Fibroblast of the conjunctiva (primary cell): ENCODE measurements around the gene AOX1.
"Not testable (repeated sequence)": the region's sequence is repeated elsewhere in the genome, so short reads cannot be mapped to it uniquely, and the experiment has no call there.

Experiments
- DNase-seq: peaks from one replicate; pipeline ENCODE4 v3.0.0-alpha.2; 2010; ENCODE audit warnings: low read depth

The AOX1 gene

DNA sequence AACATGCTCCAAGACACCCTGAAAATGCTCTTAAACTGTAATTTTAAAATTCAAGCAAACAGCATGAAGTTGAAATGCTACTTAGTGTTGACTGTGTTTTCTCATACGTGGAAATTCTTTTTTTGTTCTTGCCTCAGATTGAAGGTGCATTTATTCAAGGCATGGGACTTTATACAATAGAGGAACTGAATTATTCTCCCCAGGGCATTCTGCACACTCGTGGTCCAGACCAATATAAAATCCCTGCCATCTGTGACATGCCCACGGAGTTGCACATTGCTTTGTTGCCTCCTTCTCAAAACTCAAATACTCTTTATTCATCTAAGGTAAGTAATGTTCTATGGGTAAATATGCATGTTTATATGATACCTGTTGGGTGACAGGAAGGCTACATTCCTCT lies 82.7 kb downstream of the AOX1 start:
- no peak for DNase-seq

GRCh38 chr2:200669308-200669707 lies 83.5 kb downstream of the AOX1 start:
- DNase-seq, result no peak

DNA sequence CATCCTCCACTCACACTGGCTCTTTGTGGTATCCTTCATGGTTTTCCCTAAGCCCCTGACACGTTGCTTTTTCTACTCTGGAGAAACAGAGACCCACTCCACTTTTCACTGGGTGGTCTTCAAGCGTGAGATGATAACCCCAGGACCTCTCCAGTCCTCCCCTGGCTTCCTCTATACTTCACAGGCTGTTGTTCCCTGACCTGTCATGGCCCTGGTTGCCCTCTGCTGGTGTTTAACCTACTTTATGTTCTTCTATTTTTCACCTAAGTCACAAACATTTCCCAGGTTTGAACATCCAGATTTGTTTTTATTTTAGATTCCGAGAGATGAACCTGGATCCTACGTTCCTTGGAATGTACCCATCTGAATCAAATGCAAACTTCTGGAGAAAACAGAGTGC lies 84.5 kb downstream of the AOX1 start:
- DNase-seq, result no peak

DNA sequence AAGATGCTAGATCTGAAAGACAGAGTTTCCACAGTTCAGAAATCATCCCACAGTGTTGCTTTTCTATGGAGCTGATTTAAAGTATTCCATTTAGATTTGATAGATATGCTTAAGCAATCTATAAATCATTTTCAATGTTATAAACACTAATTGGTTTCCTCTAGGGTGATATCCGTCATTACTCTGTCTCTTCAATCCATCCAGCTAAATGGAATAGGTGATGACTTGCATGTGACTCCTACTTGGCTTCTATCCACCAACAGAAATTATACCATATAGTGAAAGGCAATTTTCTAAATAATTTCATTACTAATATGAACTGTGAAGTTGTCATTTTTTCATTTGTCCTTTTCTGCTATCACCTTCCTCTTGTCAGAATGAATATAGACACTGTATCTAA lies 84.9 kb downstream of the AOX1 start:
- no peak for DNase-seq

- no peak for DNase-seq
These were observed 87.4 kb downstream of the AOX1 start for GRCh38 chr2:200673191-200673590.

- DNase-seq, result no peak
These were observed 89.0 kb downstream of the AOX1 start for GRCh38 chr2:200674837-200675236.

DNA sequence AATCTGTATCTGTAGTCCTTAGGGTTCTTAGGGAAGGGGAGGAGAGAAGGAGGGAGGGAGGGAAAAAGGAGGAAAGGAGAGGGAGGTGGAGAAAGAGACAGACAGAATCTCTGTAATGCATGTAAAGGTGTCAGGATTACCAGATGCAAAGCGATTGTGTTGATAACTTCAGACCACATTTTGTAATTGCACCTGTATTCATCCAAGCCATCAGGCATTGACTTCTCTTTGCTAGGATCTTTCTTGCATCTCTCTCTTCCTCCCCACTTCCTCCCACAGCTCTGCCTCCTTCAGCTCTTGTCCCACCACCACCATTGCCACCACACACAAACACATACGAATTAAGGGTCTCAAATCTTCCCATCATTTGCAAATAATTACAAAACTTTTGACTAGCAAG lies 91.4 kb downstream of the AOX1 start:
- no peak for DNase-seq

GRCh38 chr2:200677721-200678532 lies 92.1 kb downstream of the AOX1 start:
- DNase-seq, result peak; percentile 62

GRCh38 chr2:200679127-200679526 lies 93.3 kb downstream of the AOX1 start:
- DNase-seq, result no peak

DNA sequence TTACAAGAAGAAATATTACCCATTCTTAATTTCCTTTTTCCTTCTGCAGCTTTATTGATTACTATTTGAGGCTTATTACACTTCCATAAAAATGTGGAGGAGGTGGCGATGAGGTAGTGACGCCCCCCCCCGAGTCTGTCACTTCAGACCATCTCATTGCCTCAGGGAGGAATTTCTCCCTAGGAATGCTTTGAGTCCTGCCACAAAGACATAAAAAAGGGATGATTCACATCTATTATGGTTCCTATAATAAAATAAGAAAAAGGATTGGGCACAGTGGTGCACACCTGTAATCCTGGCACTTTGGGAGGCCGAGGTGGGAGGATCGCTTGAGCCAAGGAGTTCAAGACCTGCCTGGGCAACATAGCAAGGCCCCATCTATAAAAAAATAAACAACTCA lies 93.7 kb downstream of the AOX1 start:
- no peak for DNase-seq

GRCh38 chr2:200681697-200682096 lies 95.9 kb downstream of the AOX1 start:
- DNase-seq, result no peak

GRCh38 chr2:200682407-200682806 lies 96.6 kb downstream of the AOX1 start:
- DNase-seq, result not testable (repeated sequence)

DNA sequence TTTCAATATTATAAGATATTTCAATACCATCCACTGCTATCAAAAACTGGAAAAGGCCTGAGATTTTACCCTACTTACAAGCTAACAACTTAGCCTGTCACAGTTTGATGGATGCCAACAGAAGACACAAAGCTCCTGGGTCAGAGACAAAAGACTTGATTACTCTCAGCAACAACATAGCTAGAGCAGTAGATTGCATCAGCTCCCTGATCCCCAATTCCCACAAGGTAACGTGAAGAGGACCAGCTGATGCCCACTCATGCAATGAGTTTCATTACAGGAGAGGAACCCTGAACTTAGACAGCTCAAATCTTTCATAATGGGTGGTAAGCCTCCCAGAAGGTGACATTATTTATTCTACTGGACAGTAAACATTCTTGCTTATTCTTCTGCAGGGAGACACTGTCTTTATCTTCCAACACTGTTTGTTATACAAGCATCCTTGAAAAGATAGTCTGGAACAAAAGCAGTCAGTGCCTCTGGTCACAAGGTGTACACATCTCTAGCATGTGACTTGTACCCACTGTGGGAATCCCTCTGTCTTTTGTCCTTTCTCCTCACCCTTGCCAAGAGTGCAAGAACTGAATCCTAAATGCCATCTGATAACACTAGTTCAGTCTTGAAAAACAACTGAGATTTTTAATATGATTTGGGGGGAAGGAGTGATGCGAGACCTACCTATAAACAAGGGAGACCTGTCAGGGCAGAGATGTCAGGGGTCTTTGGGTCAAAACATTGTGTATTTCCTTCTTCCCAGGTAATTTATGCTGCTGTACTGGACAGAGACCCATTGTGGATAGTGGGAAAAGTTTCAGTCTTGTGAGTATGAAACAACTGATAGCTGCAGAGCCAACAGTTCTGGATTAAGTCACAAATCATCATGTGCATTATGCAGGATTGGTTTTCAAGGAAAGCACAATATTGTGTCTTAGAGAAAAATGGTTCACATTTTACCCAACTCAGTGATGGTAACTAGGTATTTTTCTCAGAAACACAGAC lies 102.4 kb downstream of the AOX1 start:
- no peak for DNase-seq

DNA sequence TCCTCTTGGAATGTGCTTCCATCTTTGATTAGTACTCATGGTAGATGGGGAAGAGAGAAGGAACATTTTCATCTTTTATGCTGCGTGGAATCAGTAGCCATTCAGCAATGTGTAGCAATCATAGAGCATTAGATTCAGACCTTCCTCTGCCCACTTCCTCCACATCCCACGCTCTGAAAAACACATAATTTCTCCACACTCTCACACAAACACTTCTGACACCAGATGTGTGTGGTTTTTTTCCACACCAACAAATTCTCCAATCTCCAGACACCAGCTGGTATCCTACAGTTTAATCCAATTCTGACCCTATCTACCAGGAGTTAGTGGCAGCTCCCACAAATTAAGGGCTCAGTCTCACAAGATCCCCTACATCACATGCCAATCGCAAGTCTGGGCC lies 103.3 kb downstream of the AOX1 start:
- no peak for DNase-seq

GRCh38 chr2:200693836-200694470 lies 108.1 kb downstream of the AOX1 start:
- DNase-seq, result no peak

DNA sequence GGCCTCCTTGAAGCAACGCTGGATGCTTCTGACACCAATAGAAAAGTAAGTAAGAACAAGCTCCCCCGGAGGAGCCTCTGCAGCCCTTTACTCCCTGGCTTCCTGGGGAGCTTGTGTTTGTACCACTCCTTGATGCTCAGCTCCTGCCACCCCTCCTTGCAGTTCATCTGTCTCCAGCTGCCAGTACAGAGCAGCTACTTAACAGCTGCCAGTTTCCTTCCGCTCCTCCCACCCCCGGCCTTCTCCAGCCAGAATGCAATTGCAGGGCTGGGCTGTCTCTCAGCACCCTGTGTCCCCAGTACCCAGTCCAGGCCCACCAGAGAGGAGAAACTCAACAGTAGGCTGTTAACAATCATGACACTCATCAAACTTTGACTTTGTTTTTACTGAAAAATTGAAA lies 109.4 kb downstream of the AOX1 start:
- no peak for DNase-seq

- DNase-seq, result no peak
These were observed 109.8 kb downstream of the AOX1 start for GRCh38 chr2:200695601-200696000.

- no peak for DNase-seq
These were observed 112.4 kb downstream of the AOX1 start for GRCh38 chr2:200698217-200698616.

- DNase-seq, result no peak
These were observed 113.5 kb downstream of the AOX1 start for GRCh38 chr2:200699310-200699709.

- DNase-seq, result no peak
These were observed 115.0 kb downstream of the AOX1 start for GRCh38 chr2:200700856-200701255.

- DNase-seq, result no peak
These were observed 116.2 kb downstream of the AOX1 start for GRCh38 chr2:200702044-200702443.

DNA sequence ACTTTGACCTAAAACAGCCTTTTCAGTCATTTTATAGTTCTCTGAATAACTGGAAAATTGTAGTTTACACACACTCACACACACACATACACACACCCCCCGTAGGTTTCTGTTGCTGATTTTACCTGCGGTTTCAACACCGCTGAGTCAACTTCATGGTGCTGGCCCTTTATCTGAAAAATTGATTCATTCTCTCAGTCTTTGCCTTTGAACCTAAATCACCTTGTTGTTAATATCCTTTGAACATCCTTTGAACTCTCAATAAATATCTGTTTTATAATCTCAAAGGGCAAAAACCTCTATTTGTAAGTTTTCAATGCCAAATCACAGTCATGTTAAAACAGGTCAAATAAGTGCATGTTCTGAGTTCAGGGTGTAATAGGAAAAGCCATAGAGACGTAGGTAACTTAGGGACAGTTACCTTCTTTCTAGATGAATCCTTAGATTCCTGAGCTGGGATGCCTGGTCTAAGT lies 116.9 kb downstream of the AOX1 start:
- DNase-seq, result no peak
